DOHH2 (cell line): Measurements from ENCODE around the gene CD58.

Experiments used
- H3F3A ChIP-seq: fragments of 200-600 bp; sonication (generic), shearing (Covaris generic); 2 replicates; pipeline ENCODE4 v1.6.0; 2016; ENCODE audit warnings: antibody characterized with exemption, mild to moderate bottlenecking; ENCODE audit not compliant: control insufficient read depth, insufficient read depth
- H3K27ac ChIP-seq: fragments of 200-600 bp; sonication (generic); 2 replicates; pipeline ENCODE4 v1.5.1; 2014; ENCODE audit warnings: low read depth, mild to moderate bottlenecking, low read length, moderate library complexity
- H3K27me3 ChIP-seq: fragments of 200-600 bp; sonication (generic); 2 replicates; pipeline ENCODE4 v1.6.1; 2014; ENCODE audit warnings: mild to moderate bottlenecking, low read length, mixed read lengths; ENCODE audit not compliant: control insufficient read depth
- H3K36me3 ChIP-seq: fragments of 200-600 bp; sonication (generic); 2 replicates; pipeline ENCODE4 v1.6.1; 2014; ENCODE audit warnings: mild to moderate bottlenecking, low read length, moderate library complexity, mixed read lengths; ENCODE audit not compliant: control insufficient read depth
- H3K4me1 ChIP-seq: fragments of 200-600 bp; sonication (generic); 2 replicates; pipeline ENCODE4 v1.6.1; 2014; ENCODE audit warnings: mild to moderate bottlenecking, low read length, mixed read lengths; ENCODE audit not compliant: control insufficient read depth
- H3K4me2 ChIP-seq: fragments of 200-600 bp; sonication (generic); 2 replicates; pipeline ENCODE4 v1.6.0; 2014; ENCODE audit warnings: mild to moderate bottlenecking, low read length, moderate library complexity
- H3K4me3 ChIP-seq: fragments of 200-600 bp; sonication (generic); 2 replicates; pipeline ENCODE4 v1.5.1; 2014; ENCODE audit warnings: mild to moderate bottlenecking, low read length, mixed read lengths
- H3K79me2 ChIP-seq: fragments of 200-600 bp; sonication (generic); 2 replicates; pipeline ENCODE4 v1.6.1; 2014; ENCODE audit warnings: mild to moderate bottlenecking, low read length, mixed read lengths; ENCODE audit not compliant: control insufficient read depth
- H3K9me2 ChIP-seq: fragments of 200-600 bp; sonication (generic); replicated peaks from 2 replicates; pipeline ENCODE4 v1.6.1; 2014; ENCODE audit warnings: mild to moderate bottlenecking, low read length, mixed read lengths; ENCODE audit not compliant: control insufficient read depth
- H3K9me3 ChIP-seq: fragments of 200-600 bp; sonication (generic); 2 replicates; pipeline ENCODE4 v1.6.1; 2014; ENCODE audit warnings: antibody characterized with exemption, low read length, mixed read lengths; ENCODE audit not compliant: control insufficient read depth, insufficient read depth
- H4K20me1 ChIP-seq: fragments of 200-600 bp; sonication (generic); 2 replicates; pipeline ENCODE4 v1.6.0; 2014; ENCODE audit warnings: low read depth, mild to moderate bottlenecking, antibody characterized with exemption, low read length, moderate library complexity; ENCODE audit not compliant: control insufficient read depth, insufficient read depth
- CTCF ChIP-seq: fragments of 200-600 bp; sonication (generic); IDR thresholded peaks from one replicate; pipeline ENCODE4 v1.5.1; 2014; ENCODE audit warnings: antibody characterized with exemption, mild to moderate bottlenecking, low read depth, low read length; ENCODE audit not compliant: poor library complexity, severe bottlenecking
- EZH2phosphoT487 ChIP-seq: fragments of 200-600 bp; sonication (generic); IDR thresholded peaks from 2 replicates; pipeline ENCODE4 v1.6.1; 2017; ENCODE audit warnings: borderline replicate concordance, mild to moderate bottlenecking, antibody characterized with exemption, low read length, moderate library complexity, mixed read lengths

CD58 gene

GRCh38 chr1:116487583-116487982, 83.2 kb downstream of the CD58 start:
- H3K27ac ChIP-seq, result no peak overlapping the region
- no peaks in the 10 kb centered on the region for H3K79me2 ChIP-seq
- no peak overlapping the region for H3K4me3 ChIP-seq
- peaks cover 11% of the 10 kb centered on the region for H3K27me3 ChIP-seq
- no peaks in the 10 kb centered on the region for H3K9me3 ChIP-seq
- no peaks in the 10 kb centered on the region for H4K20me1 ChIP-seq
- TF ChIP-seq EZH2phosphoT487 (no peak), CTCF (no peak)
- H3K4me1 ChIP-seq, result no peaks in the 10 kb centered on the region
- no peak overlapping the region for H3K4me2 ChIP-seq
- H3F3A ChIP-seq, result no peaks in the 10 kb centered on the region
- no peaks in the 10 kb centered on the region for H3K9me2 ChIP-seq
- H3K36me3 ChIP-seq, result no peaks in the 10 kb centered on the region

- H3K9me3 ChIP-seq, result no peaks in the 10 kb centered on the region
- H4K20me1 ChIP-seq, result no peaks in the 10 kb centered on the region
- H3K27me3 ChIP-seq, result peaks cover 11% of the 10 kb centered on the region
- H3F3A ChIP-seq, result no peaks in the 10 kb centered on the region
- TF ChIP-seq EZH2phosphoT487 (no peak), CTCF (no peak)
- H3K27ac ChIP-seq, result no peak overlapping the region
- no peaks in the 10 kb centered on the region for H3K79me2 ChIP-seq
- no peaks in the 10 kb centered on the region for H3K36me3 ChIP-seq
- no peaks in the 10 kb centered on the region for H3K9me2 ChIP-seq
- no peak overlapping the region for H3K4me2 ChIP-seq
- H3K4me1 ChIP-seq, result no peaks in the 10 kb centered on the region
- no peak overlapping the region for H3K4me3 ChIP-seq
Observed at GRCh38 chr1:116487031-116487430, 83.8 kb downstream of the CD58 start.

- TF ChIP-seq EZH2phosphoT487 (no peak), CTCF (no peak)
- no peak overlapping the region for H3K4me3 ChIP-seq
- no peaks in the 10 kb centered on the region for H3K79me2 ChIP-seq
Observed at GRCh38 chr1:116486424-116486823, 84.4 kb downstream of the CD58 start.

GRCh38 chr1:116485976-116486375, 84.8 kb downstream of the CD58 start:
- Histone ChIP-seq H3K79me2 (no peaks in the 10 kb centered on the region), H3K9me2 (no peaks in the 10 kb centered on the region), H3K27me3 (peaks cover 11% of the 10 kb centered on the region), H4K20me1 (no peaks in the 10 kb centered on the region), H3K4me2 (no peak overlapping the region), H3F3A (no peaks in the 10 kb centered on the region), H3K4me1 (no peaks in the 10 kb centered on the region), H3K36me3 (no peaks in the 10 kb centered on the region), H3K27ac (no peak overlapping the region), H3K4me3 (no peak overlapping the region), H3K9me3 (no peaks in the 10 kb centered on the region)
- TF ChIP-seq EZH2phosphoT487, result no peak
- no peak for TF ChIP-seq CTCF

More at GRCh38 chr1:116486424-116486823, 84.4 kb downstream of the CD58 start:
- H3K9me3 ChIP-seq, result no peaks in the 10 kb centered on the region
- peaks cover 11% of the 10 kb centered on the region for H3K27me3 ChIP-seq
- no peaks in the 10 kb centered on the region for H3K9me2 ChIP-seq
- no peaks in the 10 kb centered on the region for H3K36me3 ChIP-seq
- H3K4me1 ChIP-seq, result no peaks in the 10 kb centered on the region
- no peak overlapping the region for H3K27ac ChIP-seq
- no peak overlapping the region for H3K4me2 ChIP-seq
- H3F3A ChIP-seq, result no peaks in the 10 kb centered on the region
- H4K20me1 ChIP-seq, result no peaks in the 10 kb centered on the region
